Measurements from ENCODE around the gene GAB1. TPM values are rescaled to one million over a fixed set of nuclear protein-coding genes. Genes with fewer than 3 reads are reported as not detected.

GAB1 gene
- total RNA-seq, 1 donor from 2014 or later, result 0.65 TPM

DNA sequence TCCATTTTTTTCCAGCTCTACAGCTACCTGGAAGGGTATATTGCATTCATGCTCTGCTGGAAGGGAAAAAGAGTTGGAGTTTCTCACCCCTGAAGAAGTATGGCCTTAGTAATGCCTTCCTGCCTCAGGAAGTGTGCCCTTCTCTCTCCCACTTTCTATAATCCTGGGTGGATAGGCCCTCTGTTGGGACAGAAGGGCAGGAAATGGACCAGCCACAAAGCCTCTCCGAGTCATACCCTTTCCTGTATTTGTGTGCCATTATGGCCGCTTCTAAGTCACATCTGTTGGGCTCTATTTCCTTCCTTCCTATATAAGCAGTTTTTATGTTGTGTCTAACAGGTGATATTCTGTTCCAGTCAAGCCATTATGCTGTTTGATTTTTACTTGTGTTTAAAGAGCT, 102.0 kb downstream of the GAB1 start:
- Mint-ChIP-seq H3K27me3 (no peaks in the 10 kb centered on the region), H3K9me3 (no peaks in the 10 kb centered on the region), H3K4me1 (no peaks in the 10 kb centered on the region), H3K27ac (no peak overlapping the region), H3K4me3 (no peak overlapping the region), H3K36me3 (ENCODE audit: low read depth) (no peaks in the 10 kb centered on the region)
- DNase-seq, result no peak
- intact Hi-C loops (cut with micrococcal nuclease), result no loop called here

DNA sequence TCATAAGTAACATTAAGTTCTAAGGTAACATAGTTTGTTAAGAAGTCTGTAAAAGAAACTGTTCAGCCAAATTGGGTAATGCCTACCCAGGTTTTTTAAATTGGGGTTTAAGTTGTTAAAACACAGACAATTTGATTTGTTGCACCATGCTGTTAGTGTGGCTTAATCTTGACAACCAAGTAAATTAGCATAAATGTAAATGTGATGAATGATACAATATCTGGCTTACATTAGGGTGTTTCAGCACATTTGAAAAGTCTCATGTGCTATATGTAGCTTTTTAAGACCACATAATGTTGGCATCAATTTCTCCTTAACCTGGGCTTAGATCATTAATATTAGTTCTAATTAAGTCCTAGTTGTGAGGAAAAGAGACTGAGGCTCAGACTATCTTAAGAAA, 104.4 kb downstream of the GAB1 start:
- H3K4me3 Mint-ChIP-seq, result no peak overlapping the region
- no peak for DNase-seq
- no peak overlapping the region for H3K27ac Mint-ChIP-seq
- H3K36me3 Mint-ChIP-seq (ENCODE audit: low read depth), result no peaks in the 10 kb centered on the region
- H3K27me3 Mint-ChIP-seq, result no peaks in the 10 kb centered on the region
- no peaks in the 10 kb centered on the region for H3K9me3 Mint-ChIP-seq
- no peaks in the 10 kb centered on the region for H3K4me1 Mint-ChIP-seq
- intact Hi-C loops (cut with micrococcal nuclease), result no loop called here

GRCh38 chr4:143441678-143442077, 105.0 kb downstream of the GAB1 start:
- Mint-ChIP-seq H3K4me3 (no peak overlapping the region), H3K36me3 (ENCODE audit: low read depth) (no peaks in the 10 kb centered on the region), H3K27me3 (no peaks in the 10 kb centered on the region), H3K9me3 (no peaks in the 10 kb centered on the region), H3K27ac (no peak overlapping the region), H3K4me1 (no peaks in the 10 kb centered on the region)
- intact Hi-C loops (cut with micrococcal nuclease), result no loop called here
- no peak for DNase-seq

DNA sequence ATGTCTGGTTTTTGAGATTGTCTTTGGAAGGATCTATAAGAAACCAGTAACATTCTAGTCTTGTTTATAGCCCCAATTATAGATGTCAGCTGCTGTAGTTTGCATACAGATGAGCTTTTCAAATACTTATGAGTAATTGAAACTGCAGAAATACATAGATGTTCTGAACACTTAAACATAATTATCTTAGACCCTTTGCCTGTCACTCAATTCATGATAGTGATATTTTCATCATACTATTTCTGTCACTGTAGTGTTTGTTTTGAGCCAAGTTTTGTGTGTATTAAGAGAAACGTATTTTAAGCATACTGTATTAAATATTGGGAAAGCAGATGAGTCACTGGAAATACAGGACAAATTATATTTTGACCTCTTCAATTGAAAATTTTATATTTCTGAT, 107.1 kb downstream of the GAB1 start:
- Mint-ChIP-seq H3K9me3 (no peaks in the 10 kb centered on the region), H3K27ac (no peak overlapping the region), H3K4me1 (no peaks in the 10 kb centered on the region), H3K4me3 (no peak overlapping the region), H3K27me3 (no peaks in the 10 kb centered on the region), H3K36me3 (ENCODE audit: low read depth) (no peaks in the 10 kb centered on the region)
- intact Hi-C loops (cut with micrococcal nuclease), result no loop called here
- no peak for DNase-seq

DNA sequence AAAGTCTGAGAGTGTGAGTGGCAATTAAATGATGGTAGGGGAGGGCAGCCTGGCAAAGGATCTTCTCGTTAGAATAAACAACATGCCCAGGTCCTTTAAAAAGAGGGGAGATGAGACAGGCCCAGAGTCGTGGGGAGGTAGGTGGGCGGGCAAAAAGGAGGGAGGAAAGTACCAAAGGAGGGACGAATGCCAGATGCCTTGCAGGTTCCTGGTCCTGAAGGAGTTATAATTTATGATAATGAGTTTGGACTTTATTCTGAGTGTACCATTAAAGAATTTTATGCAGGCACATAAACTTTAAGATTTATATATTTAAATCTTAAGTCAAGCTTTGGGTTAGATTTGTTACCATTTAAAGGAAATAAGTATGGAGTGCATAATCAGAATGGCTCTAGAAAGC, 114.5 kb downstream of the GAB1 start:
- Mint-ChIP-seq H3K27me3 (peaks cover 9% of the 10 kb centered on the region), H3K9me3 (no peaks in the 10 kb centered on the region), H3K36me3 (ENCODE audit: low read depth) (no peaks in the 10 kb centered on the region), H3K4me1 (no peaks in the 10 kb centered on the region), H3K4me3 (no peak overlapping the region), H3K27ac (no peak overlapping the region)
- intact Hi-C loops (cut with micrococcal nuclease), result no loop called here
- no peak for DNase-seq

DNA sequence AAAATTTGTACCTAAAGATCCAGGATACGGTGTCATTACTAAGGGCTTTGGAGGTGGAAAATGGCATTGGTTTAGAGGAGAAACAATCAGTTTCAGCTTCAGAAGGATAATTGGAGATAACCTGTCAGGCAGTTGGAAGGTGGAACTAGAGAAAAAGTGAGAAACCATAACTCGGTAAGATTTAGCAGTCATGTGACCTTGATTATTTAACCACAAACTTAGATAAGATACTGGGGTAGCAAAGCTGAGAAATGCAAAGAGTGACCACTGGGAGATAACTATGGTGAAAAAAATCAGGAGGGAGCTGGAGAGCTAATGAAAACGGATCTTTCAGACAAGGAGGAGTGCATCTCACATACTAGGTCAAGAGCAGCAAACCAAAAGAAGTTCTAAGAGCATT, 118.5 kb downstream of the GAB1 start:
- no peak for DNase-seq
- H3K9me3 Mint-ChIP-seq, result no peaks in the 10 kb centered on the region
- intact Hi-C loops (cut with micrococcal nuclease), result no loop called here
- H3K4me1 Mint-ChIP-seq, result no peaks in the 10 kb centered on the region
- H3K4me3 Mint-ChIP-seq, result no peak overlapping the region
- no peak overlapping the region for H3K27ac Mint-ChIP-seq
- peaks cover 12% of the 10 kb centered on the region for H3K27me3 Mint-ChIP-seq
- no peaks in the 10 kb centered on the region for H3K36me3 Mint-ChIP-seq (ENCODE audit: low read depth)

DNA sequence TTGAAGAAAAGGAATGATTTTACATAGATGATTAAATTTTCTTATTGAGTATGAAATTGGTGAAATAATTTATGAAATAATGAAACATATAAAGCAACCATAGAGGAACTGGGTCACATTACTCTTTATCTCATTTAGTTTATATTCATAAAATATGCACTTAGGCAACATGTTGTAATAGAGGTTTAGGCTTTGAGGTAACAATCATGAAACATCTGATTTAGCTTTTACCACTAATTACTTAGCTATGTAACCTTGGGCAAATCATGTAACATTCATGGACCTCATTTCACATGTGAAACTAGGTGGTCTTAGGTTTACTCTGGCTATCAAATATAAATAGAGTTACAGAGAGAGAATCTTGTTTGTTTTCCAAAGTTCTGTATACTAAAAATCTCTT, 122.3 kb downstream of the GAB1 start:
- H3K27ac Mint-ChIP-seq, result no peak overlapping the region
- peaks cover 9% of the 10 kb centered on the region for H3K27me3 Mint-ChIP-seq
- H3K4me1 Mint-ChIP-seq, result no peaks in the 10 kb centered on the region
- H3K4me3 Mint-ChIP-seq, result no peak overlapping the region
- intact Hi-C loops (cut with micrococcal nuclease), result no loop called here
- H3K36me3 Mint-ChIP-seq (ENCODE audit: low read depth), result no peaks in the 10 kb centered on the region
- DNase-seq, result no peak
- no peaks in the 10 kb centered on the region for H3K9me3 Mint-ChIP-seq

DNA sequence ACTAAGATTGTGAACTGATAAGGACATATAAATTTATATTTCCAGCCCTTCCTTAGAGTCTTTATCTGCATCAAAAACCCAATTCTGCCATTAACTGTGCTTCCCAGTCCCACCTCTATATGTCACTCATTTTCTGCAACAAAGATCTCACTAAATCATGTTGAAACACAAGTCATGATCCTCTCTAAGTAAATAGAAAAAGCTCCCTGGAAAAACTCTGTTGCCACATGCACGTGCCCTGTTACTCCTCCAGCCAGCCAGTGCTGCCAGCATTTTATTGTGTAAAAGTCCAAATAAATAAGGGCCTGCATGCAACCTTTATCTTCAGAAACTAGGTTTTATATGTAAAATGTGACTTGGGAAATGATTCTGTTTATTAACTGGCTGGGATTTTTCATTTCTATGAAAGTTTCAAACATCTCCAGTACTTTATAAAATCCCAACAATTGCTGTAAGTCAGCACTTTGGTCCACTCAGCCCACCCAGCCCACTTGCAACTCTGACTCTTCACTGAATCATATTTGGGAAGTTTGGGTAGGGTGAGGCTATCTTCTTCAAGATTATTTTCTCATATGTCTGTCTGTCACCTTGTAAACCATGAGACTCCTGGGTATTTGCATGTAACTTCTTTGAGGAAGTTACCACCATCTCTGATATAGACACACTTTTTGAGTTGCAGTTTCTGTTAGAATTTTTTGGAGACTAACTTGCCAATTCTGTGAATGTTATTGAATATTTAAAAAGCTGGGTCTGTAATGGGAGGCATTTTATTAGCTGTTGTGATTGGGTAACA, 136.9 kb downstream of the GAB1 start:
- no peak overlapping the region for H3K4me3 Mint-ChIP-seq

DNA sequence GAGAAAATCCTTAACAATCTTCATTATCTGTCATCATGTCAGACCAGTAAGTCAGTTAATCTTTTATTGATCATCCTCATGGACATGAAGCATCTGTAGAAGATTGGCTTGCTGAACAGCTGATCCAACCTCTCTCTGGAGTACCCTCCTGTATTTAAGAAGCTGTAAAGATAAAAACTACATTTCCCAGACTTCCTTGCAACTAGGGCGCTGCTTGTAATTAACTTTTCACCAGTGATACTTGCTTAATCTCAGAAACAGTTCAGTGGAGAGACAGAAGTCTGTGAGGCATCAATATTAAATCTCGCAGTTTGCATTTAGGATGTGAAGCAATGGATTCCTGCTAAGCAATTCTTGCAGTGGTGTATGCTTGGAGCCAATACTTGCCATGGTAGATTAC, 140.8 kb downstream of the GAB1 start:
- Mint-ChIP-seq H3K4me1 (no peaks in the 10 kb centered on the region), H3K9me3 (no peaks in the 10 kb centered on the region), H3K4me3 (no peak overlapping the region), H3K27me3 (peaks cover 7% of the 10 kb centered on the region), H3K36me3 (ENCODE audit: low read depth) (no peaks in the 10 kb centered on the region), H3K27ac (no peak overlapping the region)
- DNase-seq, result no peak
- intact Hi-C loops (cut with micrococcal nuclease), result no loop called here

More for the DNA sequence above, 136.9 kb downstream of the GAB1 start:
- H3K4me1 Mint-ChIP-seq, result no peaks in the 10 kb centered on the region
- DNase-seq, result no peak
- H3K9me3 Mint-ChIP-seq, result no peaks in the 10 kb centered on the region
- intact Hi-C loops (cut with micrococcal nuclease), result no loop called here
- no peak overlapping the region for H3K27ac Mint-ChIP-seq
- H3K27me3 Mint-ChIP-seq, result peaks cover 3% of the 10 kb centered on the region
- H3K36me3 Mint-ChIP-seq (ENCODE audit: low read depth), result no peaks in the 10 kb centered on the region

GRCh38 chr4:143481361-143481760, 144.7 kb downstream of the GAB1 start:
- Mint-ChIP-seq H3K36me3 (ENCODE audit: low read depth) (no peaks in the 10 kb centered on the region), H3K4me1 (no peaks in the 10 kb centered on the region), H3K4me3 (no peak overlapping the region), H3K27me3 (peaks cover 15% of the 10 kb centered on the region), H3K27ac (no peak overlapping the region), H3K9me3 (no peaks in the 10 kb centered on the region)
- intact Hi-C loops (cut with micrococcal nuclease), result no loop called here
- no peak for DNase-seq

GRCh38 chr4:143482840-143483239, 146.2 kb downstream of the GAB1 start:
- H3K27ac Mint-ChIP-seq, result no peak overlapping the region
- intact Hi-C loops (cut with micrococcal nuclease), result loop anchor here (2.0 kb wide), 1 partner anchor 84 kb away; no protein-coding TSS in a partner anchor
- H3K4me1 Mint-ChIP-seq, result no peaks in the 10 kb centered on the region
- peak; percentile 65 for DNase-seq
- peaks cover 15% of the 10 kb centered on the region for H3K27me3 Mint-ChIP-seq
- H3K36me3 Mint-ChIP-seq (ENCODE audit: low read depth), result no peaks in the 10 kb centered on the region
- no peak overlapping the region for H3K4me3 Mint-ChIP-seq
- no peaks in the 10 kb centered on the region for H3K9me3 Mint-ChIP-seq

GRCh38 chr4:143486314-143486713, 149.6 kb downstream of the GAB1 start:
- H3K9me3 Mint-ChIP-seq, result no peaks in the 10 kb centered on the region
- H3K4me1 Mint-ChIP-seq, result no peaks in the 10 kb centered on the region
- peaks cover 10% of the 10 kb centered on the region for H3K27me3 Mint-ChIP-seq
- no peak overlapping the region for H3K4me3 Mint-ChIP-seq
- no peaks in the 10 kb centered on the region for H3K36me3 Mint-ChIP-seq (ENCODE audit: low read depth)
- intact Hi-C loops (cut with micrococcal nuclease), result no loop called here
- no peak overlapping the region for H3K27ac Mint-ChIP-seq
- no peak for DNase-seq

DNA sequence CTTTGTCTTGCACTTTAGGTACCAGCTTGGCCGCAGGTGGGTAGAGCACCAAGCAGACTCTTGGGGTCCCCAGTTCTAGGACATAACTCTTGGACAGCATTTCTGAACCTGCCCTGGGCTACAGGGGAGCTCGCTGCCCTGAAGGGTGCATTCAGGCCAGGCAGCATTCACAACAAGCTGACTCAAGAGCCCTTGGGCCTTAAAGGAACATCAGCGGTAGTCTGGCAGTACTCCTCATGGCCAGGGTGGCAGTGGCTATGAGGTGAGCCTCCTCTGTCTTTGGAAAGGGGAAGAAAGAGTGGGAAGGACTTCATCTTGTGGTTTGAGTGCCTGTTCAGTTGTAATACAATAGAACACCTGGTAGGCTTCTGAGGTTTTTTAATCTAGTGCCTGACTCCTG, 152.0 kb downstream of the GAB1 start:
- H3K4me3 Mint-ChIP-seq, result no peak overlapping the region

GRCh38 chr4:143489106-143489505, 152.4 kb downstream of the GAB1 start:
- H3K27ac Mint-ChIP-seq, result no peak overlapping the region
- no peaks in the 10 kb centered on the region for H3K4me1 Mint-ChIP-seq
- peaks cover 15% of the 10 kb centered on the region for H3K27me3 Mint-ChIP-seq
- H3K4me3 Mint-ChIP-seq, result no peak overlapping the region
- intact Hi-C loops (cut with micrococcal nuclease), result no loop called here
- H3K36me3 Mint-ChIP-seq (ENCODE audit: low read depth), result no peaks in the 10 kb centered on the region
- no peaks in the 10 kb centered on the region for H3K9me3 Mint-ChIP-seq
- no peak for DNase-seq

More for the DNA sequence above, 152.0 kb downstream of the GAB1 start:
- Mint-ChIP-seq H3K27ac (no peak overlapping the region), H3K36me3 (ENCODE audit: low read depth) (no peaks in the 10 kb centered on the region), H3K4me1 (no peaks in the 10 kb centered on the region), H3K9me3 (no peaks in the 10 kb centered on the region), H3K27me3 (peaks cover 14% of the 10 kb centered on the region)
- intact Hi-C loops (cut with micrococcal nuclease), result no loop called here
- no peak for DNase-seq

DNA sequence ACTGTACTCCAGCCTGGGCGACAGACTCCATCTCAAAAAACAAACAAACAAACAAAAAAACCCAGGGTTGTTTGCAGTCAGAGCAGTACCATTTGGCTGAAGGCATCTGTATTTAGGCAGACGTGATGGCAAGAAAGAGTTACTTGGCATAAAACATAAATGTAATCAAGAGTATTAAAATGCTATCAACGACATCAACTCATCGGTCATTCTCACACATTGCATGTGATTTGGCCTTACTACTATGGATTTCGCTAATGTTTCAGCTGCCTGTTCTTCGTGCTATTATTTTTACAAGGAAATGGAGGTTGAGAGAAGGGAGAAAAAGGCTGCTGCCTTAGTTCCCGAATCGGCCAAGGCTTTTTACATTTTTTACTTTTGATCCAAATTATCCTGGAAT, 161.3 kb downstream of the GAB1 start:
- no peak overlapping the region for H3K27ac Mint-ChIP-seq
- H3K9me3 Mint-ChIP-seq, result peaks cover 3% of the 10 kb centered on the region
- intact Hi-C loops (cut with micrococcal nuclease), result no loop called here
- H3K36me3 Mint-ChIP-seq (ENCODE audit: low read depth), result no peaks in the 10 kb centered on the region
- no peak overlapping the region for H3K4me3 Mint-ChIP-seq
- no peak for DNase-seq
- peaks cover 4% of the 10 kb centered on the region for H3K27me3 Mint-ChIP-seq
- H3K4me1 Mint-ChIP-seq, result no peaks in the 10 kb centered on the region

Measured in activated CD4-positive, alpha-beta T cell treated with anti-CD3 and anti-CD28 coated beads, Interleukin-2, amount 10 ng/mL, durations not matched to agents 24 days and 14 days (primary cell).